Spleen (tissue), 7 donors: ENCODE results near the gene TADA2A.
A peak's percentile ranks its signal among the peaks of the same experiment; 100 is the strongest.

Experiments
- POLR2A ChIP-seq, 3 donors: fragments of 450-650 bp; IDR thresholded peaks; one replicate each; pipeline ENCODE4 v1.5.1; 2017; ENCODE audit warnings: antibody characterized with exemption in 3 of 3, mild to moderate bottlenecking in 1 of 3
- POLR2AphosphoS5 ChIP-seq, 3 donors: sonication (generic); formaldehyde crosslinking; IDR thresholded peaks; one replicate each; pipeline ENCODE4 v1.5.1; 2017; ENCODE audit warnings: antibody characterized with exemption in 3 of 3
- TF ChIP-seq, protein P1 (sequence below), 11 experiments: fragments of 200-600 bp in 7 of 11; fragments of 450-650 bp in 4 of 11; sonication (generic) in 4 of 11; IDR thresholded peaks in 8 of 11; conservative IDR thresholded peaks in 3 of 11; 1 replicate in 7 of 11; 2 replicates in 4 of 11; pipeline versions ENCODE4 v1.4.0 to v1.8.0; 2016 to 2021; ENCODE audit warnings: antibody characterized with exemption in 11 of 11, inconsistent platforms in 4 of 11, mild to moderate bottlenecking in 1 of 11
- donor health status: DM: no; HTN: no; CAD: no; lungs with moderate emphysema.
- donor health status: DM: no; HTN: no; CAD: no.
- donor health status: DM: no; HTN: no; CAD: no.

DNA sequence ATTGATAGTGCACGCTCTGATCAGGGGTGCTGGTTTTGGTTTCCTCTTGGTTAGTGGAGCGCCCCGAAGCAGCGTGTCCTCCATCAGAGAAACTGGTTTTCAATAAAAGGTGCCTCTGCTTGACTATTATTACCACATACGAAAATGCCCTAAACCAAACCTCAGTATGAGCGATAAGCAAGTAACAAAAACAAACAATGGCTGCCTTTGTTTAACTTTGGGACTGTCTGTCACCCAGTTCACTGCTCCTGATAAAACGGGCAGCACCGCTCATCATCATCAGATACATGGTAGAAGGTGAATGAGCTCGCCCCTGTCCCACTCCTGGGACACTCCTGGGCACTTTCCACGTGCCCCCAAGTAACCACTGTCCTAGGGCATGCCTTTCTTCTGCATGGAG, 107.0 kb downstream of the TADA2A start:
- TF ChIP-seq, protein P1, sequence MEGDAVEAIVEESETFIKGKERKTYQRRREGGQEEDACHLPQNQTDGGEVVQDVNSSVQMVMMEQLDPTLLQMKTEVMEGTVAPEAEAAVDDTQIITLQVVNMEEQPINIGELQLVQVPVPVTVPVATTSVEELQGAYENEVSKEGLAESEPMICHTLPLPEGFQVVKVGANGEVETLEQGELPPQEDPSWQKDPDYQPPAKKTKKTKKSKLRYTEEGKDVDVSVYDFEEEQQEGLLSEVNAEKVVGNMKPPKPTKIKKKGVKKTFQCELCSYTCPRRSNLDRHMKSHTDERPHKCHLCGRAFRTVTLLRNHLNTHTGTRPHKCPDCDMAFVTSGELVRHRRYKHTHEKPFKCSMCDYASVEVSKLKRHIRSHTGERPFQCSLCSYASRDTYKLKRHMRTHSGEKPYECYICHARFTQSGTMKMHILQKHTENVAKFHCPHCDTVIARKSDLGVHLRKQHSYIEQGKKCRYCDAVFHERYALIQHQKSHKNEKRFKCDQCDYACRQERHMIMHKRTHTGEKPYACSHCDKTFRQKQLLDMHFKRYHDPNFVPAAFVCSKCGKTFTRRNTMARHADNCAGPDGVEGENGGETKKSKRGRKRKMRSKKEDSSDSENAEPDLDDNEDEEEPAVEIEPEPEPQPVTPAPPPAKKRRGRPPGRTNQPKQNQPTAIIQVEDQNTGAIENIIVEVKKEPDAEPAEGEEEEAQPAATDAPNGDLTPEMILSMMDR (IDR thresholded peaks at IDR 0.05 in 8 of 11, conservative IDR thresholded peaks at IDR 0.05 in 3 of 11) = no peak
- TF ChIP-seq POLR2AphosphoS5 (IDR thresholded peaks at IDR 0.05) (peak in 1 of 3 donors; percentile 23), POLR2A (IDR thresholded peaks at IDR 0.05) (no peak)
